HG03066 (cell line): ENCODE results near the gene CRAT.
A peak's percentile ranks its signal among the peaks of the same experiment; 100 is the strongest.
"Not testable (repeated sequence)": the region's sequence is repeated elsewhere in the genome, so short reads cannot be mapped to it uniquely, and the experiment has no call there.

Experiments
- ATAC-seq: cut with Tn5 transposase; IDR thresholded peaks from one replicate; pipeline ENCODE4 v1.9.1; 2021; ENCODE audit warnings: low read depth; ENCODE audit not compliant: unreplicated experiment

Gene CRAT

DNA sequence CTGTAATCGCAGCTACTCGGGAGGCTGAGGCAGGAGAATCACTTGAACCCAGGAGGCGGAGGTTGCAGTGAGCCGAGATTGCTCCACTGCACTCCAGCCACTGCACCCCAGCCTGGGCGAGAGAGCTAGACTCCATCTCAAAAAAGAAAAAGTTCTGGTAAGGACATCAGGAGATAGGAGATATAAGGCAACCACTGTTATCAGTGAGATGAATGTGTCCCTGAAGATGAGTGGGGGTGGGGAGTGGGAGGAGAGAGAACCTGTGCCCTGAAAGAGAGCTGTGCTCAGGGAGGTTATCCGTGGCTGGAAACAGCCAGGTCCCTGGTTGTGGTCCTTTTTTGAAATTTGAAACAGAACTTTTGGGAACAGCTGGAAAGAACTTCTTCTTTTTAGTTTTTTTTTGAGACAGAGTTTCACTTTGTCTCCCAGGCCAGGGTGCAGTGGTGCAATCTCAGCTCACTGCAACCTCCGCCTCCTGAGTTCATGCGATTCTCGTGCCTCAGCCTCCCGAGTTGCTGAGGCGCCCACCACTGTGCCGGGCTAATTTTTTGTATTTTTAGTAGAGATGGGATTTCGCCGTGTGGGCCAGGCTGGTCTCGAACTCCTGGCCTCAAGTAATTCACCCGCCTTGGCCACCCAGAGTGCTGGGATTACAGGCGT lies 3.2 kb upstream of the CRAT start:
- ATAC-seq: no peak

DNA sequence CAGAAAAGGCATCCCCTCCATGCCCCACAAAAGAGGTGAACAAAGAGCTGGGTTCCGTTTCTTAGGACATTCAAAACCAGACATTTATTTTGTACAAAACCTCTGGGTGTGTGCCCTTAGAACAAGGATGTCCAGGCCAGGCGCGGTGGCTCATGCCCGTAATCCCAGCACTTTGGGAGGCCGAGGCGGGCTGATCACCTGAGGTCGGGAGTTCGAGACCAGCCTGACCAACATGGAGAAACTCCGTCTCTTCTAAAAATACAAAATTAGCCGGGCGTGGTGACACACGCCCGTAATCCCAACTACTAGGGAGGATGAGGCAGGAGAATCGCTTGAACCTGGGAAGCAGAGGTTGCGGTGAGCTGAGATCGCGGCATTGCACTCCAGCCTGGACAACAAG lies 1.9 kb upstream of the CRAT start:
- ATAC-seq: not testable (repeated sequence)

DNA sequence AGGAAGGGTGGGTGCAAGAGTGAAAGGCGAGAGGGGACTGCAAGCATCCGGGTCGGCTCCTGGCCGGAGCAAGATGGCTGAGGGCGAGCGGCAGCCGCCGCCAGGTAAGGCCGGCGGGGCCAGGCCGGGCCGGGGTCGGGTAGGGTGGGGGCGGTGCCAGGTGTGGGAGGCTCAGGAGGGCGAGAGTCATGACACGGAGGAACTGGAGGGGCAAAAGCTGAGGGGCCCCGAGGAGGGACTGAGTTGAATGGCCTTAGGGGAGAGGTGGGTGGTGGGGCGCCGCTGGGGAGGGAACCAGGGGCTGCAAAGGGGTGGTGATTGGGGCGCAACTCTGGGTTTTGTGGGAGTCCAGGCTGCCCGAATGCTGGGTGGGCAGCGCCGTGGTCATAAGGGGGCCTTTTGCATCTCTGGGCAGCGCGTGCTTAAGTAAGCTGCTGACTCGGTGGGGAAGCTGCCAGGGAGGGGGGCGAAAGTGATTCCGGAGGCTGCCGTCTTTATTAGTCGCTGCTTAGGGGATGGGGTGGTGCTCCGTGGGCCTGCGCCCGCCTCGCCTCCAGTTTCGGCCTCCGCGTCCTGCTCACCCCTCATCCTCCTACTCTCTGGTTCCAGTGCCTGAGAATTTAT lies 1.0 kb upstream of the CRAT start:
- ATAC-seq: no peak

DNA sequence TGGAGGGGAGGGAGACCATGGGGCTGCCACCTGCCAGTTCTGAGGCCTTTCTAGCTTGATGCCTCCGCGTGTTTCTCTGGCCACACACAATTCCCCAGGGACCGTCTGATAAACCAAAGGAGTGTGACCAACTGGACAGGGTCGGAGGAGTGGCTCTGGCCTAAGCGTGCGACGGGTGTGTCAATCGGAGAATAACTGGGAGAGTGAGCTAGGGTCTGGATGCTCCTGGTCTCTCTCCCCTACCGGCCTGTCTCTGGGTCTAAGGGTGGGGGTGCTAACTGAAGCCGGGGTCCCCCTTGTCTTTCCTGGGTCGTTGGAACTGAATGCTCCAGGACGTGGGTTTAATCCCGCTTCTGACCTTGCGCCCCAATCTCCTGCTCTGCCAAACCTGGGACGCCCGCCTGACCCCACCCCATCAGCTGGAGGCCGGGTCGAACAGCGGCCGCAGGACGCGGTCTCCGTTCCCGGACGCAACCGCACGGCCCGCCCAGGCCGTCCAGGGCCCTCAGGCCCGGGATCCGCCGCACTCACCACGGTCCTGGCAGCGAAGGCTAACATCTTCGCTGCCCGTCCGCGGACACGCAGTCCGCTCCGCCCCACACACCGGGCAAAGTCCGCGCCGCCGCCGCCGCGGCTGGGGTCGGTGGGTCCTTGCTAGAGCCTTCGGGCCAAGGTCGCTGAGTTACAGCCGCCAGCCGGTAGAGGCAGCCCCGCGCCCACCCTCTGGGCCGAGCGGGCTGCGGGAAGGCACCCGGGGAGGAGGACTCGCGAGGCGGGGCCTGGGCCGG lies 447 bp downstream of the CRAT start:
- ATAC-seq: peak; percentile 13

DNA sequence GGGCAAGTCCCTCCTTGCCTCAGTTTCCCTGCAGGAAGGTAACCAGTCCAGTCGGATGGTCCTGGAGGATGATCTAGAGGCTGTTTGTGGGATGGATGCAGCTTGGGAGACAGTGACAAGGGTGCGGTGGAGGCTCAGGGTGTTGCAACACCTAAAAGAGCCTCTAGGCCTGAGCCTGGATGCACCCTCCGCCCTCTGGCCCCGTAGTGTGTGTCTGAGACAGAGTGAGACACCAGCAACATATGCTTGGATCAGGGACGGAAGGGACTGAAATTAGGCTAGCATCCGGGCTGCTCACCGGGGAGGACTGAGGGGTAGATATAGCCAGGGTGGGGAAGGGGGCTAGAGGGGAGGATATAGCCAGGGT lies 1.1 kb downstream of the CRAT start:
- no peak for ATAC-seq

DNA sequence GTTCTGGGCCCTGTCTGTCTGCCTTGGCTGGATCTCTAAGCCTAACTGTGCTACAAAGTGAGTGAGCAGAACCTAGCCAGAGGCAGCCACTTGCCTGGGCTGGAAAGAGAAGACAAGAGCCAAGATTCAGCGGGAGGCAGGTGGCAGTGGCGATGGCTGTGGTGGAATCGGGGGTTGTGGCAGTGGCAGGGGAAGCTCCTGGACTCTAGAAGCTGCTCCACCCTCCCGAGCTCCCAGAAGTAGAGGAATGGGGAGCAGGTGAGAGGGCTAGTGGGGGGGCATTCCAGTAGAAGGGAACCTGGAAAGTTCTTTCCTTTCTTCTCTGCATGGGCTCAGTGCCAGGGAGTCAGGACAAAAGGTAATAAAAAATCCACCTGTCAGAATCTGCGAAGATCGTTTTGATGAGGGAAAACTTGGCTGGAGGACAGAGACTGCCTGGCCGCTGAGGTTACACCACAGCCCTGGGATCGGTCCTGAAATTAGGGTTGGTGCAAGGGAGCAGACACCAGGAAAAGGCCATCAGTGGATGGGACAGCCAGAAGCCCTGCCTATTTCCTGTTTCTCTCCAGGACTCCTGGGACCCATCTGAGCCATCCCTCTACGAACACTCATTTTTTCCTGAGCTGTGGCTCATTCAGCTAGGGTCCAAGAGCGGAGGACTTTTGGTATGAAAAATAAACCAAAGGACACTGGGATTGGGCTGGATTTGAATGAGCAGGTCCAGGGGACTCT lies 1.6 kb downstream of the CRAT start:
- ATAC-seq: no peak

DNA sequence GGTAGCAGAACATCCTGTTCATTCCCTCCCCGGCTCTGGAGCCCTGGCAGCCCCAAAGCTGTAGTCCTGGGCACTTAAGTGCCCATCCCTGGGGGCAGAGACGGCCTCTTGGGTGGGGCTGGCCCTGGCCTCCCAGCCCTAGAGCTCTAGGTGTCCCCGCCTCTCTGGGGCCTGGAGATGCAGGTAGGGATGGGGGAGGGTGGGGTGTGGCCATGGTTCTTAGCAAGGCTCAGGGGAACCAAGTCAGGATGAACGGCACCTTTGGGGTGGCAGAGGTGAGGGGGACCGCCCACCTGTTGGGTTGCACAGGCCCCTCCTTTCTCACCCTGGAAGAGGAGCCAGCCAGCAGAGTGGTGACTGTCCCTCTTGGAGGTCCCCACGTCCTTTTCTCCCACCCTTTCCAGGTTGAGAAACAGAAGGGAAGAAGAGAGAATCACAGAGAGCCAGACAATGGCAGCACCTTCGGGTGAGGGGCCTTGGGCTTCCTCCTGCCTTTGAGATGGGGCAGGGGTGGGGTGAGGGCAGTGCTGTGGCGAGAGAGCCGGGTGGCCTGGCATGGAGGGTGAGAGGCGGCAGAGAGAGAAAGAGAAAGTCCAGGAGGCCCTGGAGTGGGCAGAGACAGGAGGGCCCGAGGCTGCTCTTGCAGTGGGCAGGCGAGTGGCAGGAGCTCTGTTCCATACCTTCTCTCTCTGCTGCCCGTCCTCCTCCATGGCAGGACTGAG lies 2.3 kb downstream of the CRAT start:
- ATAC-seq: no peak

DNA sequence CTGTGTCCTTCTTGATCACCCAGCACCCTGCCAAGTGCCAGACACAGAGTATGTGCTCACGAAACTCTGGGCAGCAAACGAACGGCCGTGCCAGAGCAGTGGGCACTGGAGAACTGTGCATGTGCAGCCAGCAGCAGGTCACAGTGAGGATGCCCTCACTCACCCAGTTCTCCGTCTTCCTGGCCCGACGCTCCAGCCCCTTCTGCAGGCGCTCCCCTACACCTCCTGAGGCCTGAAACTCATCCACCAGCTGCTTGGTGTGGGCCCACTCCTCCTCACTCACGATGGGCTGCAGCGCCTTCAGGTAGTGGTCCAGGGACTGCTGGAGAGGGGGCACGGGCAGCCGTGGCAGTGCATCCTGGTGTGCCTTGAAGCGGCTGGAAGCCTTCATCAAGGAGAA lies 2.9 kb downstream of the CRAT start:
- ATAC-seq: no peak

DNA sequence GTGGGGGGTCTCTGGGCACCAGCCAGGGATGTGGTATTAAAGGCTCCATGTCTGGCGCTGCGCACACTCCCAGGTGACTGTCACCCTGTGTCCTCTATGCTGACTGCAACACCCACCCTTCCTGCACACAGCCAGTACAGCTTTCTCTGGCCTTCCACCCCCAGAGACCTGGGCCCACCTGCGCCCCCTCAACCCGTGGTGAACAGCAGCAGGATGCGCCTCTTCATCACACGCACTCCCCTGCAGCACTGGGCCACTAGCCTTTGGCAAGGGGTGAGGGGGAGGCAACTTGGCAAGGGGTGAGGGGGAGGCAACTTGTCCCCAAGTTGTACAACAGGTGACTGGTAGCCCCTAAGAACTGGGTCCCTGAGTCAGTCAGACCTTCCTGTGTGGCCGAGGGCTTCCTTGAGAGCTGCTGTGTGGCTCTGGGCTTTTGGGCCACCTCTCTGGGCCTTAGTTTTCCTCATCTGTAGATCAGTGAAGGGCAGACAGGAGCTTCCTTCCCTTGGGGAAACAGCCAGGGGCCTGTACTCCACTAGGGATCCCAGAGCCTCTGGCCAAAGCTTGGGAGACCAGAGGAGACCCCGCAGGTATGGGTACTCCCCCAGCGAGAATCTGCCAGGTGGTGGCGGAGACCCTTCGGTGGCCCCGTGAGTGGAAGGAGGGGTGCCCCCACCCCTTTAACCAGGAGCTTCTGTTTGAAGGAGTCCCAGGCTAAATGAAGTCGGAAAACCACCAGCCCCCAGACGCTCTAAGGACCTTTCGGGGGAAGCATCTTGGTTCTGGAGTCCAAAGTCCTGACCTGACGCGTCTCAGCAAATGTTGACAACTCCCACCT lies 4.5 kb downstream of the CRAT start:
- ATAC-seq: no peak

DNA sequence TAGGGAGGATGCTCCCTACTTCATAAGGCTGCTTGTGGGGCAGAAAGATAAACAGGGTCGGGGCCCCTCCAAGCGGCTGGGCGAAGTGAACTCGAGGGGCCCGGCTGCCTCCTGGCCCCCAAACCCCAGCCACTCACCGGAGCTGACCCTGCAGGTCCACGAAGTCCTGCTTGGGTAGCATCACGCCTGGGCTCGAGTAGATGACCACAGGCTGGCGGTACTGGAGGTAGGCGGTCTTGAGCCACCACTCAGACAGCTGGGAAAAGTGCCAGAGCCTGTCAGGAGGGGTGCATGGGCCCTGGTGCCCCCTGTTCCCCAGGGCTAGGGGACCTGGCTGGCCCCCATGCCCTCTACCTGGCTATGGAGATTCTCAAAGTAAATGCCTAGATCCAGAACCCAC lies 6.5 kb downstream of the CRAT start:
- ATAC-seq: no peak

DNA sequence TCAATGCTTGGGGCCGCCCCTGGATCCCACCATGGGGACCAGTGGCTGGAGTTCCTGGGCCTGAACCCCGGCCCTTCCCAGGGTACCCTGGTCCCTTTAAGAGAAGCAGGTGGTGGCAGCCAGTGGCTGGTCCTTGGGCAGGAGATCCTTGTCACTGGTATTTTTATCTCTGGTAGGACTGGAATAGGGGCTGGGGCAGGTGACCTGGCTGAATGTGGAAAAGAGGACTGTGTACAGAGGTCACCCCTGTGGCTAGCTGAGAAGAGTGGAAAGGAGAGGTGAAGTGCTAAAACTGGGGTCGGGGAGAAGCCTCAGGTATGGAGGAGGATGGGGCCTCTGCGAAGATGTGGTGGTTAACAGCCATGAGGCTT lies 7.0 kb downstream of the CRAT start:
- ATAC-seq: no peak

DNA sequence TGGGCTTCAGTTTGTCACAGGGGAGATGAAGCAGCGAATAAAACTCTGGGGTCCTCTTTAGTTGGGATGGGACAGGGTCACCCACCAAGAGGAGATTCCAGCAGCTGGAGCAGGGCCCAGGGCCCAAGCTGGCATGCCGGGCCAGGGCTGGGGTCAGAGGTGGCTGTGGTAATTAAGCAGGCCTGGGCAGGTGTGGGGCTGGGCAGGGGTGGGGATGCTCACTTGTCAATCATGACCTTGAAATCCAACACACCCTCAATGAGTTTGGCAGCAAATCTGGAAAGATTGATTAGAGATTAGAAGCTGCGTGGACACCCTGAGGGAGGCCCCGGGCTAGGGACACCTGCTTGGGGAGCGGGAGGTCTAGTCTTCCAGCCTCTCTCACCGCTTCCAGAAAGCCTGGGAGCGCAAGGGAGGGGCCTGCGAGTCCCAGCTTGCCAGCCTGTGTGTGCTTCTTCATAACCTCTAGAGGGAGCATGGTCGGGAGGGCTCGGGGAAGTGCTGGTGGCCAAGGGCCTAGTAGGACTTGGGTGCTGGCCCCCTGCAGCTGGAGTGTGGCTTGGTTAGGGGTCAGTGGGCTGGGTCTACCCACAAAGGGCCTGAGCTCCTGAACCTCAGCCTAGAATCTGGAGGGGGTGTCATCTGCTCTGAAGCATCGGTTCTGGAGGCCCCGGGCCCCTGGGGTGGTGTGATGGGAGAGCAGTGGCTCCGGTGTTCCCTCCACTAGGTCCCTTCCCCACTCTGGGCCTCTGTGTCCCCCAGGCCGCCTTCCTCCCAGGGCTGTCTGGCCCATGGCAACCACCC lies 7.6 kb downstream of the CRAT start:
- ATAC-seq: no peak

DNA sequence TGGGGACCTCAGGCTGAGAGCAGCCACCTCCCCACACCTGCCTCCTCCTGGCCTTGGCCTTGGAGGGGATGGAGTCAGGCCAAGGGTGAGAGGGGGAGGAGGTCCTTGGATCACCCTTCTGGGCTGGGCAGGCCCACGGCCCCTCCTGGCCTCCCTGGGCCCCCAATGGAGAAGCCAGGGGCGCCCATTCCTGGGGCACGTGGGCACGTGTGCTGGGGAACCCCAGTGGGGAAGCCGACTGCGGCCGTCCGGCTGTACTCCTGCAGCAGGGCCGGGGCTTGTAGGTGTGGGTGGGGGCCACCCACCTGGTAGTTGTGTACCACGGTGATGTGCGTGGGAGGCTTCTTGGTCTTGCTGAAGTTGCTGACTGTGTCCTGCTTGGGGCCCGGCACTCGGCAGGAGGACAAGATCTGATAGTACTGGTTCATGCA lies 8.5 kb downstream of the CRAT start:
- no peak for ATAC-seq

DNA sequence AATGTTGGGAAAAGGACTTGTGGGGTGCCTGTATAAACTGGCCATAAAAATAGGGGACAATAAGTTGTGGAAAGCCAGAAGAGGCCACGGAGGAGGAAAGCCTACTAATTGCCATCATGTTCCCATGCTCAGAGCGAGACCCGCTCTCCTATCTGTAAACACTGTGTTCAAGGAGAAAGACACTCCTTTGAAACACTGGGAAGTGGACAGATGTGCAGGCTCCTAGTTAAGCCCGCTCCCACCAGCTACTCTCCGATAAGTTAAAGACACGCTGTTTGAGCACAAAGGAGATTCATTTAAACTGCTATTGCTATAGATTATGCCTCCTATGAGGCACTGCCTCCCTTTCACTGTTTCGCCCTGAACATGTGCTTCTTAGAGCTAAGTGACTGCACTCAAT lies 9.3 kb downstream of the CRAT start:
- ATAC-seq: no peak

DNA sequence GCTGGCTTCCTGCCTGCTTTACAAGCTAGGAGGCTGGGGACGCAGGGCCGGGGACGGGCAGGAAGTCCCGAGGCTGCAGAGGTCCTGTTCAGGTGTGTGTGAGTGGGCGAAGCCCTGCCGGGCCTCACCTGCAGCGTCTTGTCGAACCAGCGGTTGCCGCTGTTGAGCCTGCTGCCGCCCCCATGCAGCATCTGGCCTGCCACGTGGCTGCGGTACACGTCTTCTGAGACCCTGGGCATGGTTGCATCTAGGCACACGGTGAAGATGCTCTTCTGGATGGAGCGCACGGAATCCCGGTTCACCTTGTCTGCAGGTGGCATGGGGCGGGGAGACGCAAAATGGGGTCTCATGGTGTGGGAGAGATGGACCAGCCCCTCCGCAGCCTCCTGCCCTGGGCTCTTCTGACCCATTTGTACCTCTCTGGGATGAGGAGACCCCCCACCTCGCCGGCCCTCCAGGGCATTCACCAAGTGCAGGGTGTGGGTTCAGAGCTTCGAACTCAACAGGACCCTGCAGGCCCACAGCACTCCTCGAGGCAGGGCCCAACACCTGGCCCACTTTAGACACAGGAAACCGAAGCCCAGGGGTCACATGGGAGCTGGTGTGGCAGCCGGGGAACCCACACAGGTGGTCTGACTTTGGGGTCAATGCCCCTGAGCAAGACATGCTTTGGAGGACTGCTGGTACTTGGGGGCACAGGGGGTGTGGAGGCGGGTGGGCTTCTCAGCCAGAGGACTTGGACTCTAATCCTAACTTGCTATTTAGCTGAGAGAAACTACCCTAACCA lies 10.0 kb downstream of the CRAT start:
- ATAC-seq: no peak

DNA sequence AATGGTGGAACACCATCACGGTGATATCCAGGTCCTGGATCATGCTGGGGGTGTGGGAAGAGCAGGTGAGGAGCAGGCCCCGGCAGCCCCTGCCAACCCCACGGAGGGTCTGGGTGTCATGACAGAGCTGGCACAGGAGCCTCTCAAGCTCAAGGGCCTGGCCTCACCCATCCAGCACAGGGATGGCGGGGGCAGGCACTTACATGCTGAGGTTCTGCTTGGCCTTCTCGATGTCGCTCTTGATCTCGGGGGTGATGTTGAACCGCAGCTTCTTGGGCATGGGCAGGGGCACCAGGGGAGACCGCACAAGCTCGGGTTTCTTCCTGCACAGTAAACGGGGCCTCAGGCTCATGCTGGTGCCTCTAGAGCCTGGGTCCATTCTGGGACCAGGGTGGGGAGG lies 12.3 kb downstream of the CRAT start:
- no peak for ATAC-seq

DNA sequence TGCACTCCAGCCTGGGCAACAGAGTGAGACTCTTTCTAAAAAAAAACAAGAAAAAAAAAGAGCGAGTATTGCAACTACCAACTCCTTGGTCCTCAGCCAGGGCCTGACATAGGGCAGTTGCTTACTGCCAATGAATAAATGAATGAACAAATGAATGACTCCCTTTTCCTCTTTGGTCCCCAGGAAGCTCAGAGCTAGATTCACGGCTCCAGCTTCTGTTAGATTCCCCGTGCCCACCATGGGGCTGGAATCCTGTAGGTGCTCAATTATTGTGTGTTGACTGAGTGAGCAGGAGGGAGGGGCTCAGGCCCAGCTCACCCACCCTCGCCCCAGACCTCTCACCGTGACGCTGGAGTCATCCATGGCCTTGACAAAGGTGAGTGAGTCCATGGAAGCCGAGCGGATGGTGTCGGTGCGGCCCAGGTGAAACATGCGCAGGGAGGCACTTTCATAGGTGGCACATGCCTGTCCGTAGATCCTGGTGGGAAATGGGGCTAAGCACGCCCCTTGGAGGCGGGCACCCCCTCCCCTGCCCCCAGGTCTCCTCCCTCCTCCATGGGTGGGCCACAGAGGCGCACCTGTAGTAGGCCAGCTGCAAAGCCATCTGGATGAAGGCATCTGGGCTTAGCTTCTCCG lies 12.8 kb downstream of the CRAT start:
- ATAC-seq: no peak

DNA sequence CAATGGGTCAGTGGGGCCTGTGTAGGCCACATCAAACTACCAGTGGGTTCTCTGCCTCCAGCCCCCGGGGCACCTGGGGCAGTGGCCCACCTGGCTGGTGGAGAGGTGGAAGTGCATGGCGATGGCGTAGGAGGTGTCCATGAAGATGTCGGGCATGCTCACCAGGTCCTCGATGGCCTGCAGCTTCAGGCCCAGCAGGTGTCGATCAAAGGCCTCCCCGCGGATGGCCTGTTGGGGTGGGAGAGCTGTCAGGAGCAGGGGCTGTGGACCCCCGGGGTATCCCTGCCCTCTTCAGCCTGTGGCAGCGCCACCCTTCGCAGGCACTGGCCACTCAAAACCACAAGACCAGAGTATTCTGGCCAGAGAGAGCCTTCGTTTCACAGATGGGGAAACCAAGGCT lies 14.7 kb downstream of the CRAT start:
- ATAC-seq: no peak
